ENCODE results near the gene CREBBP. TPM values are rescaled to one million over a fixed set of nuclear protein-coding genes. Genes with fewer than 3 reads are reported as not detected.

CREBBP gene
- total RNA-seq, 4 donors from 2014 or later: 67.1 to 106 (median 91.0) TPM

- TF ChIP-seq POLR2A (IDR thresholded peaks at IDR 0.05) (no peak), EP300 (IDR thresholded peaks at IDR 0.05) (no peak)
- TF ChIP-seq, protein P1, sequence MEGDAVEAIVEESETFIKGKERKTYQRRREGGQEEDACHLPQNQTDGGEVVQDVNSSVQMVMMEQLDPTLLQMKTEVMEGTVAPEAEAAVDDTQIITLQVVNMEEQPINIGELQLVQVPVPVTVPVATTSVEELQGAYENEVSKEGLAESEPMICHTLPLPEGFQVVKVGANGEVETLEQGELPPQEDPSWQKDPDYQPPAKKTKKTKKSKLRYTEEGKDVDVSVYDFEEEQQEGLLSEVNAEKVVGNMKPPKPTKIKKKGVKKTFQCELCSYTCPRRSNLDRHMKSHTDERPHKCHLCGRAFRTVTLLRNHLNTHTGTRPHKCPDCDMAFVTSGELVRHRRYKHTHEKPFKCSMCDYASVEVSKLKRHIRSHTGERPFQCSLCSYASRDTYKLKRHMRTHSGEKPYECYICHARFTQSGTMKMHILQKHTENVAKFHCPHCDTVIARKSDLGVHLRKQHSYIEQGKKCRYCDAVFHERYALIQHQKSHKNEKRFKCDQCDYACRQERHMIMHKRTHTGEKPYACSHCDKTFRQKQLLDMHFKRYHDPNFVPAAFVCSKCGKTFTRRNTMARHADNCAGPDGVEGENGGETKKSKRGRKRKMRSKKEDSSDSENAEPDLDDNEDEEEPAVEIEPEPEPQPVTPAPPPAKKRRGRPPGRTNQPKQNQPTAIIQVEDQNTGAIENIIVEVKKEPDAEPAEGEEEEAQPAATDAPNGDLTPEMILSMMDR (IDR thresholded peaks at IDR 0.05): no peak
- Histone ChIP-seq H3K27ac (no peak overlapping the region), H3K4me3 (no peak overlapping the region), H3K36me3 (no peaks in the 10 kb centered on the region), H3K9me3 (no peaks in the 10 kb centered on the region), H3K27me3 (no peaks in the 10 kb centered on the region), H3K4me1 (peaks cover 8 to 79% (median 38%) of the 10 kb centered on the region in 4 donors)
- 65 to 68% methylated on average over 12 to 17 of the region's 17 CpGs for WGBS, 2 donors
- DNase-seq (ENCODE audit: low spot score in 2 of 2): no peak
Observed at GRCh38 chr16:3824121-3824795, 56.3 kb downstream of the CREBBP start.

- no peak for DNase-seq (ENCODE audit: low spot score in 2 of 2)
- TF ChIP-seq, protein P1 (IDR thresholded peaks at IDR 0.05): no peak
- no peak for TF ChIP-seq EP300 (IDR thresholded peaks at IDR 0.05)
- TF ChIP-seq POLR2A (IDR thresholded peaks at IDR 0.05): no peak
- peaks cover 8 to 88% (median 46%) of the 10 kb centered on the region in 4 donors for H3K4me1 ChIP-seq
Observed at GRCh38 chr16:3823427-3823826, 57.1 kb downstream of the CREBBP start.

DNA sequence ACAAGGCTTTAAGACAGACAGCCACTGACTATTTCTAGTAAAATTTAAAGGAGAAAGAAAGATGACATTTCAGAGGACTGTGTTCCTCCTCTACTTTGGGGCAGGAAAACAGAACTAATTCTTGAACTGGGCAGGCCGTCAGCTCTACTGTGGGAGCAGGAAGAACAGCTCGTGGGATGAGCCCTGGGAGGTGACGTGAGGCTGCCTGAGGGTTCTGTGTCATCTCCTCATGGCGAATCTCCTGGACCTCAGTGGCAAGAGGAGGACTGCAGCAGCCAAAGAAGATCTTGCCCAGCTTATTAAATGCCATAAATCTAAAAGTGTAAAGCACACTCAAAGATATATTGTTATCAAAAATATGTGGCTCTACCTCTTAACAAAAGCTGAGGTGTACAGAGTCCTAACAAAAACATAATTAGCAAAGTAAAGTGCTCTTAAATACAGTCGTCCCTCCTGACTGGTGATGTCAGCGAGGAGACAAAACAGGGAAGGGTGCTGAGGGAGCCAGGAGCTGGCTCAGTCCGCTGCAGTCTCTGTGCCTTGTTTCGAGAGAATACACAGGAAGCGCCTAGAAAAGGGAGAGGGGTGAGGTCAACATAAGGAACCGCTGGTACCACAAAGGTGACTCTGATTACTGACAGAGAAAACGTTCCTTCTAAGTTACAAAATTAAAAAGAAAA lies 58.0 kb downstream of the CREBBP start:
- WGBS, 2 donors: 57 to 66% methylated on average over 11 of the region's 11 CpGs
- Histone ChIP-seq H3K27me3 (no peaks in the 10 kb centered on the region), H3K4me3 (no peak overlapping the region), H3K36me3 (no peaks in the 10 kb centered on the region), H3K4me1 (peaks cover 8 to 97% (median 50%) of the 10 kb centered on the region in 4 donors), H3K9me3 (no peaks in the 10 kb centered on the region), H3K27ac (no peak overlapping the region)
- TF ChIP-seq, protein P1 (IDR thresholded peaks at IDR 0.05): no peak
- TF ChIP-seq EP300 (IDR thresholded peaks at IDR 0.05) (no peak), POLR2A (IDR thresholded peaks at IDR 0.05) (no peak)
- no peak for DNase-seq (ENCODE audit: low spot score in 2 of 2)

More at GRCh38 chr16:3823427-3823826, 57.1 kb downstream of the CREBBP start:
- no peaks in the 10 kb centered on the region for H3K36me3 ChIP-seq
- no peaks in the 10 kb centered on the region for H3K27me3 ChIP-seq
- H3K9me3 ChIP-seq: no peaks in the 10 kb centered on the region
- no peak overlapping the region for H3K4me3 ChIP-seq
- no peak overlapping the region for H3K27ac ChIP-seq
- 71 to 75% methylated on average over 5 of the region's 5 CpGs for WGBS, 2 donors

DNA sequence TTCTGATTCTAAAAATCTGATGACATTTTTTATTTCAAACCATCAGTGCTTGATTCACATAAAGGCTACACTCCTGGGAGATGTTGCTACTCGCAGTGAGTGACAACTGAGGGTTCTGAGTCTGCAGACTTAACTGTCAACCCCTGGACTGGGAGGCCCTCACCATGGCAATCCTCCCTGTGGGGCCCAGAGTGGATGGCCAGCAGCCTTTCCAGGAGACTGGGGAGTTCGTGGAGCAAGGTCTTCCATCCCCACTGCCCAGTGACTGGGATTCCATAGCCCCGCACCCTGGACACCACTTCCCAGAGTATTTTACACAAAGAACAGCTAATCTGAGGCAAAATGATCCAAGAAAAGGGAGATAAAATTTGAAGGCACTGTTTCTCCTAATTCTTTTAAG lies 59.3 kb downstream of the CREBBP start:
- peaks cover 8 to 99% (median 55%) of the 10 kb centered on the region in 4 donors for H3K4me1 ChIP-seq
- WGBS, 2 donors: 89 to 90% methylated on average over 3 of the region's 3 CpGs
- no peak for TF ChIP-seq POLR2A (IDR thresholded peaks at IDR 0.05)
- TF ChIP-seq, protein P1 (IDR thresholded peaks at IDR 0.05): no peak
- no peak for TF ChIP-seq EP300 (IDR thresholded peaks at IDR 0.05)

More for the DNA sequence above, 59.3 kb downstream of the CREBBP start:
- H3K27ac ChIP-seq: no peak overlapping the region
- H3K27me3 ChIP-seq: no peaks in the 10 kb centered on the region
- no peaks in the 10 kb centered on the region for H3K9me3 ChIP-seq
- H3K4me3 ChIP-seq: no peak overlapping the region
- H3K36me3 ChIP-seq: no peaks in the 10 kb centered on the region
- no peak for DNase-seq (ENCODE audit: low spot score in 2 of 2)
